H9 (cell line): ENCODE results near the gene PRAC2. TPM values are rescaled to one million over a fixed set of nuclear protein-coding genes. Genes with fewer than 3 reads are reported as not detected.
A peak's percentile ranks its signal among the peaks of the same experiment; 100 is the strongest.

Source experiments
- DNase-seq: peaks from one replicate; pipeline ENCODE4 v3.0.0-alpha.2; 2017
- H2AFZ ChIP-seq: one replicate; pipeline ENCODE4 v1.6.1; 2013; ENCODE audit warnings: mild to moderate bottlenecking, low read length, control low read depth, moderate library complexity
- H2AK5ac ChIP-seq: 2 replicates; pipeline ENCODE4 v1.6.1; 2013; ENCODE audit warnings: low read length, control low read depth, mixed read lengths; ENCODE audit not compliant: insufficient read length
- H2BK120ac ChIP-seq: one replicate; pipeline ENCODE4 v1.6.1; 2013; ENCODE audit warnings: low read depth, mild to moderate bottlenecking, low read length, control low read depth, inconsistent platforms; ENCODE audit not compliant: poor library complexity, severe bottlenecking
- H2BK12ac ChIP-seq: 2 replicates; pipeline ENCODE4 v1.6.1; 2013; ENCODE audit warnings: low read length, control low read depth, mixed read lengths, low read depth; ENCODE audit not compliant: insufficient read length
- H2BK15ac ChIP-seq: 2 replicates; pipeline ENCODE4 v1.6.1; 2013; ENCODE audit warnings: low read depth, low read length, control low read depth
- H2BK20ac ChIP-seq: one replicate; pipeline ENCODE4 v1.6.1; 2013; ENCODE audit warnings: low read depth, mild to moderate bottlenecking, low read length, control low read depth, inconsistent platforms; ENCODE audit not compliant: poor library complexity, severe bottlenecking
- H2BK5ac ChIP-seq: 2 replicates; pipeline ENCODE4 v1.6.1; 2013; ENCODE audit warnings: low read length, control low read depth, mixed read lengths; ENCODE audit not compliant: insufficient read length
- H3K14ac ChIP-seq: 2 replicates; pipeline ENCODE4 v1.6.1; 2013; ENCODE audit warnings: low read length, control low read depth; ENCODE audit not compliant: insufficient read depth
- H3K18ac ChIP-seq: 2 replicates; pipeline ENCODE4 v1.6.1; 2013; ENCODE audit warnings: low read depth, mild to moderate bottlenecking, mixed read lengths, low read length, control low read depth; ENCODE audit not compliant: insufficient read length
- H3K23ac ChIP-seq: 2 replicates; pipeline ENCODE4 v1.6.1; 2013; ENCODE audit warnings: low read length, control low read depth, mixed read lengths, low read depth; ENCODE audit not compliant: insufficient read length
- H3K23me2 ChIP-seq: 2 replicates; pipeline ENCODE4 v1.6.1; 2013; ENCODE audit warnings: low read depth, mild to moderate bottlenecking, mixed read lengths, low read length, control low read depth; ENCODE audit not compliant: insufficient read length, poor library complexity, severe bottlenecking
- H3K27ac ChIP-seq: 2 replicates; pipeline ENCODE4 v1.5.1; 2013; ENCODE audit warnings: low read length, control low read depth, mixed read lengths, low read depth; ENCODE audit not compliant: insufficient read length
- H3K27me3 ChIP-seq: 2 replicates; pipeline ENCODE4 v1.6.1; 2013; ENCODE audit warnings: low read length, control low read depth, inconsistent platforms; ENCODE audit not compliant: insufficient read depth
- H3K4ac ChIP-seq: 2 replicates; pipeline ENCODE4 v1.6.1; 2013; ENCODE audit warnings: low read depth, mild to moderate bottlenecking, control low read depth, inconsistent platforms, low read length, moderate library complexity
- H3K4me1 ChIP-seq: 2 replicates; pipeline ENCODE4 v1.6.1; 2013; ENCODE audit warnings: low read length, control low read depth, inconsistent platforms; ENCODE audit not compliant: insufficient read depth
- H3K4me2 ChIP-seq: 2 replicates; pipeline ENCODE4 v1.6.1; 2013; ENCODE audit warnings: low read length, control low read depth, mixed read lengths; ENCODE audit not compliant: insufficient read length, insufficient read depth
- H3K56ac ChIP-seq: 2 replicates; pipeline ENCODE4 v1.6.1; 2013; ENCODE audit warnings: low read depth, mild to moderate bottlenecking, mixed read lengths, low read length, control low read depth; ENCODE audit not compliant: insufficient read length
- H3K79me1 ChIP-seq: 2 replicates; pipeline ENCODE4 v1.6.1; 2013; ENCODE audit warnings: low read depth, mild to moderate bottlenecking, moderate library complexity, low read length, control low read depth, inconsistent platforms; ENCODE audit not compliant: insufficient read depth, poor library complexity, severe bottlenecking
- H3K79me2 ChIP-seq: 2 replicates; pipeline ENCODE4 v1.6.1; 2013; ENCODE audit warnings: low read length, control low read depth, inconsistent platforms; ENCODE audit not compliant: insufficient read depth
- H3K9ac ChIP-seq: 2 replicates; pipeline ENCODE4 v1.6.1; 2013; ENCODE audit warnings: low read length, control low read depth, mixed read lengths; ENCODE audit not compliant: insufficient read length; ENCODE audit errors: extremely low read depth
- H3K9me3 ChIP-seq: one replicate; pipeline ENCODE4 v1.6.1; 2013; ENCODE audit warnings: low read depth, low read length, inconsistent platforms; ENCODE audit not compliant: control insufficient read depth
- H3T11ph ChIP-seq: one replicate; pipeline ENCODE4 v1.6.1; 2013; ENCODE audit warnings: mild to moderate bottlenecking, low read length, control low read depth, inconsistent platforms
- H4K20me1 ChIP-seq: one replicate; pipeline ENCODE4 v1.6.1; 2013; ENCODE audit not compliant: control insufficient read depth, insufficient read length, insufficient read depth
- H4K5ac ChIP-seq: 2 replicates; pipeline ENCODE4 v1.6.1; 2013; ENCODE audit warnings: low read depth, mild to moderate bottlenecking, mixed read lengths, low read length, control low read depth; ENCODE audit not compliant: insufficient read length
- H4K8ac ChIP-seq: replicated peaks from 2 replicates; pipeline ENCODE4 v1.6.1; 2013; ENCODE audit warnings: low read length, control low read depth, mixed read lengths, low read depth; ENCODE audit not compliant: insufficient read length
- H4K91ac ChIP-seq: 2 replicates; pipeline ENCODE4 v1.6.1; 2013; ENCODE audit warnings: low read depth, mild to moderate bottlenecking, moderate library complexity, mixed read lengths, low read length, control low read depth; ENCODE audit not compliant: insufficient read length
- H3K27ac Mint-ChIP-seq, 3 experiments: 2 replicates in 2 of 3; 3 replicates in 1 of 3; pipeline ENCODE4 v1.8.0; 2020 to 2021; ENCODE audit warnings: mixed read lengths in 3 of 3, mild to moderate bottlenecking in 1 of 3, moderate library complexity in 1 of 3
- H3K27me3 Mint-ChIP-seq: 2 replicates; pipeline ENCODE4 v1.8.0; 2021; ENCODE audit warnings: low read depth, mild to moderate bottlenecking, moderate library complexity, mixed read lengths
- H3K36me3 Mint-ChIP-seq, 3 experiments: 2 replicates in 2 of 3; 3 replicates in 1 of 3; pipeline ENCODE4 v1.8.0; 2020 to 2021; ENCODE audit warnings: low read depth in 3 of 3, mixed read lengths in 3 of 3; ENCODE audit not compliant: insufficient read depth in 1 of 3
- H3K4me1 Mint-ChIP-seq, 2 experiments: 2 replicates each; pipeline ENCODE4 v1.8.0; 2020; ENCODE audit warnings: mixed read lengths in 2 of 2
- H3K4me3 Mint-ChIP-seq, 2 experiments: 2 replicates in 1 of 2; 3 replicates in 1 of 2; pipeline ENCODE4 v1.8.0; 2020 to 2021; ENCODE audit warnings: mild to moderate bottlenecking in 2 of 2, mixed read lengths in 2 of 2, moderate library complexity in 1 of 2
- H3K9me3 Mint-ChIP-seq, 2 experiments: 2 replicates in 1 of 2; 3 replicates in 1 of 2; pipeline ENCODE4 v1.8.0; 2020; ENCODE audit warnings: mild to moderate bottlenecking in 2 of 2, mixed read lengths in 2 of 2, moderate library complexity in 1 of 2
- CTCF ChIP-seq: fragments of 200-600 bp; sonication (generic); conservative IDR thresholded peaks from 3 replicates; pipeline ENCODE4 v1.8.0; 2021; ENCODE audit warnings: antibody characterized with exemption, mild to moderate bottlenecking
- WGBS: extraction: QIAGEN DNeasy Blood & Tissue Kit; methylation state at CpG from one replicate; pipeline ENCODE4 v1.1.7; 2013; ENCODE audit warnings: missing lambda C conversion rate, low lambda C conversion rate, mixed read lengths; ENCODE audit not compliant: insufficient read length; ENCODE audit errors: extremely low coverage; 5-methylcytosine and 5-hydroxymethylcytosine counted together
- total RNA-seq: library from RNA; stranded (reverse); gene quantifications from 2 replicates; pipeline ENCODE4 v1.2.1, GENCODE V29; 2021

Gene PRAC2
- total RNA-seq, 1 experiment from 2014 or later, result not detected

GRCh38 chr17:48746916-48747444, 24.0 kb downstream of the PRAC2 start:
- no peak overlapping the region for H3K4ac ChIP-seq
- peaks cover 98% of the 10 kb centered on the region for H3K27me3 ChIP-seq
- H2BK12ac ChIP-seq, result no peak overlapping the region
- no peak overlapping the region for H4K91ac ChIP-seq
- no peak overlapping the region for H2BK20ac ChIP-seq
- H3K27me3 Mint-ChIP-seq, result peaks cover 100% of the 10 kb centered on the region
- no peak overlapping the region for H2AFZ ChIP-seq
- H4K8ac ChIP-seq, result no peak overlapping the region
- H3K23me2 ChIP-seq, result no peaks in the 10 kb centered on the region
- no peak overlapping the region for H3K27ac Mint-ChIP-seq
- no peak overlapping the region for H3K9ac ChIP-seq
- TF ChIP-seq CTCF, result no peak
- H2AK5ac ChIP-seq, result no peak overlapping the region
- H3K9me3 Mint-ChIP-seq, result peaks cover 0 to 5% of the 10 kb centered on the region in 2 experiments; a peak in 2 of 5 replicates
- H3K79me1 ChIP-seq, result no peaks in the 10 kb centered on the region
- no peak overlapping the region for H3K56ac ChIP-seq
- no peaks in the 10 kb centered on the region for H3K79me2 ChIP-seq
- no peak overlapping the region for H3K4me3 Mint-ChIP-seq
- H2BK120ac ChIP-seq, result no peak overlapping the region
- DNase-seq, result peak; percentile 54
- no peak overlapping the region for H4K5ac ChIP-seq
- H3K18ac ChIP-seq, result no peak overlapping the region
- no peak overlapping the region for H3K27ac ChIP-seq
- H3K4me2 ChIP-seq, result no peak overlapping the region
- no peak overlapping the region for H3K14ac ChIP-seq
- H3K36me3 Mint-ChIP-seq, result no peaks in the 10 kb centered on the region
- no CpG with 5 or more reads among the region's 21 CpGs for WGBS
- no peak overlapping the region for H2BK15ac ChIP-seq
- H3K9me3 ChIP-seq, result no peaks in the 10 kb centered on the region
- no peak overlapping the region for H3T11ph ChIP-seq
- peaks cover 6 to 11% of the 10 kb centered on the region in 2 experiments; a peak in 3 of 4 replicates for H3K4me1 Mint-ChIP-seq
- H3K4me1 ChIP-seq, result no peaks in the 10 kb centered on the region
- H3K23ac ChIP-seq, result no peak overlapping the region
- H2BK5ac ChIP-seq, result no peak overlapping the region
- H4K20me1 ChIP-seq, result no peaks in the 10 kb centered on the region
